Testis (tissue), 3 donors: ENCODE results near the gene SPATA46. TPM values are rescaled to one million over a fixed set of nuclear protein-coding genes. Genes with fewer than 3 reads are reported as not detected.

Experiments used
- DNase-seq: peaks from one replicate; pipeline ENCODE4 v3.0.0-alpha.2; 2019
- H3K27ac ChIP-seq, 2 donors: fragments of 200-600 bp; sonication (generic); one replicate each; pipeline ENCODE4 v1.5.1; 2019
- H3K27me3 ChIP-seq: fragments of 200-600 bp; sonication (generic); one replicate; pipeline ENCODE4 v1.5.1; 2019
- H3K36me3 ChIP-seq: fragments of 200-600 bp; sonication (generic); one replicate; pipeline ENCODE4 v1.5.1; 2017; ENCODE audit warnings: low read depth; ENCODE audit errors: missing control alignments
- H3K4me1 ChIP-seq: fragments of 200-600 bp; sonication (generic); one replicate; pipeline ENCODE4 v1.5.1; 2019
- H3K4me3 ChIP-seq, 2 donors: fragments of 200-600 bp; sonication (generic); one replicate each; pipeline ENCODE4 v1.5.1; 2017 to 2019
- H3K9me3 ChIP-seq: fragments of 200-600 bp; sonication (generic); one replicate; pipeline ENCODE4 v1.5.1; 2017
- CTCF ChIP-seq, 3 experiments: fragments of 450-650 bp in 2 of 3; fragments of 200-600 bp in 1 of 3; sonication (generic) in 1 of 3; IDR thresholded peaks; one replicate each; pipeline ENCODE4 v1.5.1; 2016 to 2019; ENCODE audit warnings: antibody characterized with exemption in 3 of 3, mild to moderate bottlenecking in 2 of 3, moderate library complexity in 1 of 3
- POLR2A ChIP-seq: fragments of 450-650 bp; IDR thresholded peaks from one replicate; pipeline ENCODE4 v1.6.1; 2017; ENCODE audit warnings: antibody characterized with exemption, mild to moderate bottlenecking, moderate library complexity
- WGBS, 2 donors: methylation state at CpG; one replicate each; pipeline ENCODE4 v1.1.5; 2018; 5-methylcytosine and 5-hydroxymethylcytosine counted together
- intact Hi-C: fragments of 100-400 bp; cut with DNase I; formaldehyde crosslinking; loops from one replicate; pipeline ENCODE4 v1.15.1; 2023; ENCODE audit warnings: low total_unique reads
- microRNA counts, 2 donors: library from miRNA; unstranded; fragments of <30 nt; microRNA quantifications; one replicate each; lab custom pipeline; 2016
- microRNA-seq, 2 donors: library from miRNA; unstranded; fragments of <30 nt; microRNA quantifications; one replicate each; pipeline ENCODE4, GENCODE V29; 2016; ENCODE audit warnings: borderline number of aligned reads in 2 of 2, borderline replicate concordance in 1 of 2
- polyA plus RNA-seq: library from polyadenylated mRNA; stranded (reverse); fragments of 350-450 nt; fragmentation: Illumina TruSeq; extraction: RNeasy Lipid Tissue Mini Kit (QIAGEN cat#74804); gene quantifications from one replicate; pipeline ENCODE4 v1.2.3, GENCODE V29; 2014; ENCODE audit warnings: low read depth, low replicate concordance; ENCODE audit not compliant: insufficient read depth
- small RNA-seq, 2 donors: library from RNA; depleted of rRNA; stranded (forward); fragments of <200 nt; gene quantifications; one replicate each; pipeline ENCODE3, GENCODE V24; 2016
- total RNA-seq, 2 donors: library from RNA; depleted of rRNA; stranded (reverse); fragments of >200 nt; gene quantifications; one replicate each; pipeline ENCODE4 v1.2.3, GENCODE V29; 2016

SPATA46 gene
- total and polyA plus RNA-seq, 3 donors from 2014 or later, result 12.7 to 72.9 (median 20.0) TPM

DNA sequence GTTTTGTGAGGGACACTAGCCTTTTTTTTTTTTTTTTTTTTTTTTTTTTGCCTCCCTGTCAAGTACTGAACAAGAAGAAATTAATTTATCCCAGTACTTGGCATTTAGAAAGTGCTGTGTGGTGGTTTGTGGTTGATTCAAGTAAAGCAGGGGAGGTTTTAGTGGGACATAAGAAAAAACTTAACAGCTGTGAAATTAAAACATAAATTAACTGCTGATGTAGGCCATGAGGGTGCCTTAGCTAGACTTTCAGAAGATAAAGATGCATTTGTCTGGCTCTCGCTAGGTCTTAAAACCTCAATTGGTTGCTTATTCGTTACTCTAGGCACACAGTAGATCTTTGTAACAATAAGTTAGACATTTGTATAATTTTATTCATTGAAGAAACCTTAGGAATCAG lies 52.3 kb downstream of the SPATA46 start:
- Histone ChIP-seq H3K4me1 (peaks cover 7% of the 10 kb centered on the region), H3K27ac (no peak overlapping the region), H3K27me3 (no peaks in the 10 kb centered on the region), H3K4me3 (no peak overlapping the region), H3K36me3 (no peaks in the 10 kb centered on the region), H3K9me3 (no peaks in the 10 kb centered on the region)
- intact Hi-C loops, result no loop called here
- TF ChIP-seq CTCF (IDR thresholded peaks at IDR 0.05), result no peak
- no peak for TF ChIP-seq POLR2A
- DNase-seq, result no peak
- 61 to 79% methylated on average over 2 of the region's 2 CpGs for WGBS, 2 donors

MicroRNAs within 50 kb of the gene (microRNA counts, 767-probe panel; counts per million panel counts)
- microRNA hsa-miR-556-3p (lab: Ali Mortazavi, UCI) (0 to 152 counts per million in 2 donors), microRNA hsa-miR-556-5p (lab: Ali Mortazavi, UCI) (0 to 152 counts per million in 2 donors)

Small RNA genes within 50 kb of the gene (microRNA-seq; reads per million reads assigned to microRNA genes)
- 0 to 1.4 reads per million in 2 donors for gene MIR556

Small RNA genes within 50 kb of the gene (small RNA-seq; reads per million reads assigned to genes)
- gene MIR556, result 0 reads per million in 2 donors
- gene RNA5SP61, result 0 reads per million in 2 donors

Other genes with a start within 250 kb of the SPATA46 start
- gene C1orf226, start 4.9 kb upstream of the SPATA46 start, total RNA-seq, result 1 to 10 TPM; 4.2 to 7.5 TPM
- gene C1orf226, start 4.9 kb upstream of the SPATA46 start, polyA plus RNA-seq, result 6.5 TPM
- gene SH2D1B, start 35.3 kb upstream of the SPATA46 start, total RNA-seq, result 1 to 10 TPM in 1 of 2 donors, under 1 TPM in 1; 0.62 to 1.3 TPM
- gene SH2D1B, start 35.3 kb upstream of the SPATA46 start, polyA plus RNA-seq, result 0.59 TPM
- gene UHMK1, start 121.0 kb upstream of the SPATA46 start, total RNA-seq, result 10 to 100 TPM; 35.8 to 36.9 TPM
- gene UHMK1, start 121.0 kb upstream of the SPATA46 start, polyA plus RNA-seq, result 23.2 TPM
- 100 to 1,000 TPM; 110 to 128 TPM for gene UAP1, start 184.9 kb upstream of the SPATA46 start, total RNA-seq
- 161 TPM for gene UAP1, start 184.9 kb upstream of the SPATA46 start, polyA plus RNA-seq